ENCODE results near the gene KCNA2.

Gene KCNA2

GRCh38 chr1:110551278-110551809 lies 54.8 kb downstream of the KCNA2 start:
- ChIA-PET POLR2A (no interaction called here), CTCF (interaction anchor here (0.6 to 0.7 kb wide), 2 partner anchors 27 to 264 kb away, joined by 3 read pairs; no protein-coding TSS in a partner anchor)
- Histone ChIP-seq H3K36me3 (ENCODE audit: control insufficient read depth in 2 of 2, insufficient read depth in 1 of 2, low read length in 2 of 2) (no peaks in the 10 kb centered on the region), H3K27ac (ENCODE audit: extremely low read depth, low read depth, low read length) (no peak overlapping the region), H3K9me3 (ENCODE audit: control insufficient read depth, insufficient read depth, low read depth, low read length) (no peaks in the 10 kb centered on the region), H3K4me1 (ENCODE audit: control insufficient read depth, insufficient read depth, low read length) (no peaks in the 10 kb centered on the region), H3K4me3 (ENCODE audit: low read depth, low read length) (no peak overlapping the region)
- TF ChIP-seq SP2 (tag by site-specific recombination; IDR thresholded peaks at IDR 0.05), result no peak
- no peak for TF ChIP-seq ZNF629 (tag by site-specific recombination; IDR thresholded peaks at IDR 0.05)
- TF ChIP-seq ZBTB49 (tag by site-specific recombination; IDR thresholded peaks at IDR 0.05; ENCODE audit: low read depth), result no peak
- peak; percentile 74 for TF ChIP-seq PRDM1 (tag by site-specific recombination; IDR thresholded peaks at IDR 0.05)
- TF ChIP-seq ZBTB26 (tag by site-specific recombination; optimal IDR thresholded peaks at IDR 0.05), result no peak
- TF ChIP-seq OSR2 (tag by site-specific recombination; IDR thresholded peaks at IDR 0.05), result no peak
- no peak for TF ChIP-seq ZNF398 (tag by site-specific recombination; IDR thresholded peaks at IDR 0.05)

GRCh38 chr1:110549831-110550230 lies 56.3 kb downstream of the KCNA2 start:
- H3K4me3 ChIP-seq (ENCODE audit: low read depth, low read length), result no peak overlapping the region
- CTCF ChIA-PET, result interaction anchor here (0.6 to 1.2 kb wide), 3 partner anchors 9 to 45 kb away, joined by 3 read pairs; no protein-coding TSS in a partner anchor
- POLR2A ChIA-PET, result no interaction called here
- no peaks in the 10 kb centered on the region for H3K36me3 ChIP-seq (ENCODE audit: control insufficient read depth in 2 of 2, insufficient read depth in 1 of 2, low read length in 2 of 2)
- H3K9me3 ChIP-seq (ENCODE audit: control insufficient read depth, insufficient read depth, low read depth, low read length), result no peaks in the 10 kb centered on the region
- no peaks in the 10 kb centered on the region for H3K4me1 ChIP-seq (ENCODE audit: control insufficient read depth, insufficient read depth, low read length)
- no peak for TF ChIP-seq HOXA7 (CRISPR knock-in tag; IDR thresholded peaks at IDR 0.05; ENCODE audit: borderline replicate concordance)
- no peak for TF ChIP-seq ZNF114 (tag by site-specific recombination; IDR thresholded peaks at IDR 0.05)
- TF ChIP-seq ZNF76 (tag by site-specific recombination; IDR thresholded peaks at IDR 0.05; ENCODE audit: borderline replicate concordance, low read depth), result no peak
- no peak for TF ChIP-seq ZNF510 (tag by site-specific recombination; IDR thresholded peaks at IDR 0.05; ENCODE audit: insufficient replicate concordance)
- no peak overlapping the region for H3K27ac ChIP-seq (ENCODE audit: extremely low read depth, low read depth, low read length)

- Histone ChIP-seq H3K4me3 (ENCODE audit: low read depth, low read length) (no peak overlapping the region), H3K36me3 (ENCODE audit: control insufficient read depth in 2 of 2, insufficient read depth in 1 of 2, low read length in 2 of 2) (no peaks in the 10 kb centered on the region), H3K27ac (ENCODE audit: extremely low read depth, low read depth, low read length) (no peak overlapping the region), H3K4me1 (ENCODE audit: control insufficient read depth, insufficient read depth, low read length) (no peaks in the 10 kb centered on the region), H3K9me3 (ENCODE audit: control insufficient read depth, insufficient read depth, low read depth, low read length) (no peaks in the 10 kb centered on the region)
- CTCF ChIA-PET, result interaction anchor here (0.6 to 1.7 kb wide), 10 partner anchors 9 to 1559 kb away, joined by 3 to 7 read pairs (median 6); partner anchors contain the start of gene KCNA2
- TF ChIP-seq CTCF (tag by site-specific recombination; IDR thresholded peaks at IDR 0.05), result peak; percentile 26; the same call in 1 of the 2 replicates
- TF ChIP-seq ZNF416 (tag by site-specific recombination; IDR thresholded peaks at IDR 0.05), result no peak
- POLR2A ChIA-PET, result no interaction called here
Observed at GRCh38 chr1:110548381-110548780, 57.8 kb downstream of the KCNA2 start.
